ENCODE measurements around the gene NT5DC2.

DNA sequence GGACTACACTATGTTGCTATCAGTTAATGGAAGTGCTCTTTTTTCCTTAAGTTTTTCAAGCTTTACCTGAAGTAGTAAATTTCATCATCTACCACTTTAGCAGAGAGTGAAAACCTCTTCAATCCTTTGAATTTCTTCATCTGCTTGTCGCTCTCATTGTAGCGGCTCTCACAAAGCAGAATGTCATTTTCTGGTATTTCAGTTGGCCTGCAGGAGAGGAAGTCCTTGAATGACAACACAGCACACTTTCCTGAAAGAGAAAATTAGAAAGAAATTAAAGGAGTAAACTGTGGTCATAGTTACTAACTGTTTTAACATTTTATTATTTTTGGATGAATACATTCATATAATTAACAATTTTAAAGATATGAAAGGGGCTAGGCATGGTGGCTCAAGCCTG, 30.3 kb upstream of the NT5DC2 start:
- TF ChIP-seq, protein P1, sequence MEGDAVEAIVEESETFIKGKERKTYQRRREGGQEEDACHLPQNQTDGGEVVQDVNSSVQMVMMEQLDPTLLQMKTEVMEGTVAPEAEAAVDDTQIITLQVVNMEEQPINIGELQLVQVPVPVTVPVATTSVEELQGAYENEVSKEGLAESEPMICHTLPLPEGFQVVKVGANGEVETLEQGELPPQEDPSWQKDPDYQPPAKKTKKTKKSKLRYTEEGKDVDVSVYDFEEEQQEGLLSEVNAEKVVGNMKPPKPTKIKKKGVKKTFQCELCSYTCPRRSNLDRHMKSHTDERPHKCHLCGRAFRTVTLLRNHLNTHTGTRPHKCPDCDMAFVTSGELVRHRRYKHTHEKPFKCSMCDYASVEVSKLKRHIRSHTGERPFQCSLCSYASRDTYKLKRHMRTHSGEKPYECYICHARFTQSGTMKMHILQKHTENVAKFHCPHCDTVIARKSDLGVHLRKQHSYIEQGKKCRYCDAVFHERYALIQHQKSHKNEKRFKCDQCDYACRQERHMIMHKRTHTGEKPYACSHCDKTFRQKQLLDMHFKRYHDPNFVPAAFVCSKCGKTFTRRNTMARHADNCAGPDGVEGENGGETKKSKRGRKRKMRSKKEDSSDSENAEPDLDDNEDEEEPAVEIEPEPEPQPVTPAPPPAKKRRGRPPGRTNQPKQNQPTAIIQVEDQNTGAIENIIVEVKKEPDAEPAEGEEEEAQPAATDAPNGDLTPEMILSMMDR (IDR thresholded peaks at IDR 0.05): no peak
- TF ChIP-seq POLR2A (IDR thresholded peaks at IDR 0.05): no peak
